Liver (tissue), 3 donors: ENCODE measurements around the gene CD81.

Source experiments
- ATF3 ChIP-seq: IDR thresholded peaks from 2 replicates; pipeline ENCODE4 v1.6.1; 2016; ENCODE audit warnings: antibody characterized with exemption
- CTCF ChIP-seq: fragments of 150-350 bp; IDR thresholded peaks from 2 replicates; pipeline ENCODE4 v1.5.1; 2017; ENCODE audit warnings: improper control_type of control experiment, low read depth, low read length; ENCODE audit not compliant: missing input control
- EGR1 ChIP-seq, 2 donors: IDR thresholded peaks; 2 replicates each; pipeline ENCODE4 v1.6.1; 2016 to 2018; ENCODE audit warnings: antibody characterized with exemption in 2 of 2, low read depth in 2 of 2
- GABPA ChIP-seq, 2 donors: IDR thresholded peaks in 1 of 2; conservative IDR thresholded peaks in 1 of 2; 2 replicates each; pipeline ENCODE4 v1.6.1; 2016; ENCODE audit warnings: antibody characterized with exemption in 2 of 2, mild to moderate bottlenecking in 1 of 2, moderate library complexity in 1 of 2
- JUND ChIP-seq, 2 donors: IDR thresholded peaks; 2 replicates each; pipeline ENCODE4 v1.6.1; 2016; ENCODE audit warnings: antibody characterized with exemption in 2 of 2
- RAD21 ChIP-seq, 2 donors: IDR thresholded peaks; 2 replicates each; pipeline ENCODE4 v1.6.1; 2016; ENCODE audit warnings: antibody characterized with exemption in 2 of 2, mild to moderate bottlenecking in 2 of 2
- TAF1 ChIP-seq: conservative IDR thresholded peaks from 2 replicates; pipeline ENCODE4 v1.6.1; 2016; ENCODE audit warnings: antibody characterized with exemption, mild to moderate bottlenecking
- donor health status: healthy.
- donor health status: healthy.

- TF ChIP-seq CTCF: no peak
- no peak for TF ChIP-seq RAD21 (IDR thresholded peaks at IDR 0.05)
- TF ChIP-seq EGR1 (IDR thresholded peaks at IDR 0.05; ENCODE audit: low read depth in 2 of 2): no peak
- TF ChIP-seq TAF1: no peak
- TF ChIP-seq ATF3: no peak
- TF ChIP-seq JUND (IDR thresholded peaks at IDR 0.05): no peak
- no peak for TF ChIP-seq GABPA (IDR thresholded peaks at IDR 0.05 in 1 of 2, conservative IDR thresholded peaks at IDR 0.05 in 1 of 2)
Measured at GRCh38 chr11:2387266-2387987, 10.3 kb downstream of the CD81 start.
